Neural progenitor cell (in vitro differentiated cells): ENCODE results near the gene MMD.

ENCODE experiments used
- EZH2 ChIP-seq: fragments of 200-600 bp; sonication (generic); IDR thresholded peaks from 2 replicates; pipeline ENCODE4 v1.6.1; 2017; ENCODE audit warnings: antibody characterized with exemption, mild to moderate bottlenecking, moderate library complexity
- EZH2phosphoT487 ChIP-seq: fragments of 200-600 bp; sonication (generic); IDR thresholded peaks from 2 replicates; pipeline ENCODE4 v1.6.1; 2017; ENCODE audit warnings: antibody characterized with exemption
- TF ChIP-seq, protein P1 (sequence below): fragments of 200-600 bp; sonication (generic); IDR thresholded peaks from 2 replicates; pipeline ENCODE4 v1.5.1; 2017; ENCODE audit warnings: antibody characterized with exemption, mild to moderate bottlenecking

GRCh38 chr17:55417411-55418268 is 4.0 kb downstream of the MMD start:
- TF ChIP-seq, protein P1, sequence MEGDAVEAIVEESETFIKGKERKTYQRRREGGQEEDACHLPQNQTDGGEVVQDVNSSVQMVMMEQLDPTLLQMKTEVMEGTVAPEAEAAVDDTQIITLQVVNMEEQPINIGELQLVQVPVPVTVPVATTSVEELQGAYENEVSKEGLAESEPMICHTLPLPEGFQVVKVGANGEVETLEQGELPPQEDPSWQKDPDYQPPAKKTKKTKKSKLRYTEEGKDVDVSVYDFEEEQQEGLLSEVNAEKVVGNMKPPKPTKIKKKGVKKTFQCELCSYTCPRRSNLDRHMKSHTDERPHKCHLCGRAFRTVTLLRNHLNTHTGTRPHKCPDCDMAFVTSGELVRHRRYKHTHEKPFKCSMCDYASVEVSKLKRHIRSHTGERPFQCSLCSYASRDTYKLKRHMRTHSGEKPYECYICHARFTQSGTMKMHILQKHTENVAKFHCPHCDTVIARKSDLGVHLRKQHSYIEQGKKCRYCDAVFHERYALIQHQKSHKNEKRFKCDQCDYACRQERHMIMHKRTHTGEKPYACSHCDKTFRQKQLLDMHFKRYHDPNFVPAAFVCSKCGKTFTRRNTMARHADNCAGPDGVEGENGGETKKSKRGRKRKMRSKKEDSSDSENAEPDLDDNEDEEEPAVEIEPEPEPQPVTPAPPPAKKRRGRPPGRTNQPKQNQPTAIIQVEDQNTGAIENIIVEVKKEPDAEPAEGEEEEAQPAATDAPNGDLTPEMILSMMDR = no peak
- TF ChIP-seq EZH2phosphoT487 = no peak
- no peak for TF ChIP-seq EZH2
